Smooth muscle cell of the brain vasculature (primary cell): ENCODE results near the gene TUBA1A.
"Not testable (repeated sequence)": the region's sequence is repeated elsewhere in the genome, so short reads cannot be mapped to it uniquely, and the experiment has no call there.

Experiments used
- DNase-seq: peaks from one replicate; pipeline ENCODE4 v3.0.0-alpha.2; 2012; ENCODE audit warnings: low read depth, low spot score

Gene TUBA1A

DNA sequence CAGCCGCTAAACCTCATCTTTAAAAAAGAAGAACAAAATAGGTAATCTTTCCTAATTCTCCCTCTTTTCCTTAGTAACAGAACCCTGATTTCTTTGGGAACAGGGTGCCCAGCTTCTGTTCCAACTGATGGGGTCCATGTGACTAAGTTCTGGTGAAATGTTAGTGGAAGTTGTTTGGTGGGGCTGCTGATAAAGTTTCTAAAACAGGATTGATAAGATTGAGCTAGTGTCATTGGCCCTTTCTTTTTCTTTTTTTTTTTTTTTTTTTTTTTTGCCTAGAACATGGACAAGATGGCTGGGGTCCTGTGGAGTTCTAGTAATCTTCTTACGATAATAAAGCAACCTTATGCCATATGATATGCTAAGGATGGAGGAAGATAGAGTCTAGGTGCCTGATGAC is 41.5 kb downstream of the TUBA1A start:
- DNase-seq, result no peak

DNA sequence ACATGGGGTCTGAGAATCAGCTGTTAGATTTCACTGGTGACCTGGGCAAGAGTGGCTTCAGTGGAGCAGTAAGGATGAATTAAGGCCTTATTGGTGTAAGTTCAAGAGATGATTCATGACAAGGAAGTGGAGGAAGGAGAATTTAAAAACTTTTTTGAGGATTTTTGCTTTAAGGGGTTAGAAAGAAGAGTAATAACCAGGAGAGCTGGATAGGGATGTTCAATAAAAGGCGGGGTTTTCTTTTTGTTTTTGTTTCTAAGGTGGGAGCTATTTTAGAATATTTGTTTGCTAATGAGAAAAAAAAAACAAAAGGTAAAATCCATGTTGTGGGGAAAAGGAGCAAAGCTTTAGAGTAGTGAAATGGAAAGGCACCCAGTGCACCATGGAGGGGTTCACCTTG is 42.5 kb downstream of the TUBA1A start:
- DNase-seq, result no peak

DNA sequence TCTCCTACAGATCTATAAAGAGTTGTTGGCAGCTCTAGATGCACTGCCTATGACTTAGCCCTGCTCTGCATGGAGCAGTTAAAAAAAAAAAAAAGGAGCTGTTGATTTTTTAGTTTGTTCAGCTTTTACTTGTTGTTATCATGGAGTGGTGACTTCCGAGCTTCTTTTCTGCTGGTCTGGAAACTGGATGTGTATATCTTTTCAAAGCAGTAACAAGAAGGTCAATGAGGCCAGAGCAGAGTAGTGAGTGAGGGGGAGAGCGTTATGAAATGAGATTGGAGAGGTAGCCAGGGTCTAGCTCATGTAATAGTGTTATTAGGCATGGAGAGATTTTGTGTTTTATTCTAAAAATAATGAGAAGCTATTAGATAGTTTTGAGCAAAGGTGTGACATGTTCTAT is 44.5 kb downstream of the TUBA1A start:
- no peak for DNase-seq

DNA sequence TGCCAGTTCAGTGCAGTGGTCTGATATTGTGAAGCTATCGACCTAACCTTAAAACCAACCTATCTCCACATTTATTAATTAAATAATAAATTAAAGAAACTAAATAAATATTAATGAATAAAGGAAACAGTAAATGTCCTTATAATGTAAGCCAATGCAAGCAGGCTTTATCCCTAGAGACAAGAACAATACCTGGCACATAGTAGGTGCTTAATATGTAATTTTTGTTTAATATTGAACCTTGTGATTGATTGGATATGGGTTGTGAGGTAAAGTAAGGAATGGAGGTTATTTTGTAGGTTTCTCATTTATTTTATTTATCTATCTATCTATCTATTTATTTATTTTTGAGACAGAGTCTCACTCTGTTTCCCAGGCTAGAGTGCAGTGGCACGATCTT is 49.9 kb downstream of the TUBA1A start:
- DNase-seq, result no peak

DNA sequence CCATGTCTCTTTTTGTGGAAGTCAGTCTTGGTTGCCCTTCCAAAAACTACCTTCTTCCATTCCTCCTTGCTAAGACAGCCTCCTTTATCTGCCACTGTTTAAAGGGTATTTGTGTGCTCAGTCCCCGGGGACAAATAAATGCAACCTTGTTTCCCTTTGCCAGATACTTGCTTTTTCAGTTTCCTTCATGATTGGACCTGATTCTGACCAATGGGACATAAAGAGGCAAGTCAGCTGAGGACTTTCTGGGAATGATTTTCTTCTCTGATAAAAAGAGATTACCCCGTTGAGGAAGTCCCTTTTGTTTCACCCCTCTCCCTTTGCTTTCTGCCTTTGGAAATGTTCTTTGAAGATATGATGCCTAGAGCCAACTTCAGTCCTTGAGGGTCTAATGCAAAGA is 50.3 kb downstream of the TUBA1A start:
- no peak for DNase-seq

DNA sequence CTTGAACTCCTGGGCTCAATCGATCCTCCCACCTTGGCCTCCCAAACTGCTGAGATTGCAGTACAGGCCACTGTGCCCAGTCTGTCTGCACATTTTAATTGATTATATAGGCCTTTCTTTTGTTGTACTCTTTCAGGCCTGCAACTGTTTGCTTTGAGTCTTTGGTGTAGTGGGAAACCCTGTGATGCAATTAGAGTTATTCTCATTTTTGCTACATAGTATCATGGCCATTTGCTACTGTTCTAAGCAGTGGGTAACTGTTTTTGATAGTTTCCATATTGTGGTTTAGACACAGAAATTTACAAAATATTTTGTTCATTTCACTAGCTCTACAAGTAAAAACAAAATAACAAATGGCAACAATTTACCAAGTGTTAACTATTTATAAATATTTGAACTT is 51.4 kb downstream of the TUBA1A start:
- DNase-seq, result no peak

DNA sequence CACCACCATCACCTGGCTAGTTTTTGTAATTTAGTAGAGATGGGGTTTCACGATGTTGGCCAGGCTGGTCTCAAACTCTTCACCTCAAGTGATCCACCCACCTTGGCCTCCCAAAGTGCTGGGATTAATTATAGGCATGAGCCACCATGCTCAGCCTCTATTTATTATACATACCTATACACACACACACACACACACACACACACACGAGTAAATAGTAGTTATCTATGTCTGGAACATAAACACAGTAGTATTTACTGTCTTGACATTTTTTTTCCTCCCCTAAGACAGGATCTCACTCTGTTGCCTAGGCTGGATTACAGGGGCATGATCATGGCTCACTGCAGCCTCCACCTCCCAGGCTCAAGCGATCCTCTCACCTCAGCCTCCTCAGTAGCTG is 51.9 kb downstream of the TUBA1A start:
- DNase-seq, result not testable (repeated sequence)
